GM12874 (cell line): Measurements from ENCODE around the gene CACHD1.

Experiments
- CTCF ChIP-seq: IDR thresholded peaks from 2 replicates; pipeline ENCODE4 v1.5.1; 2011; ENCODE audit warnings: low read depth, mild to moderate bottlenecking, control low read depth, low read length, moderate library complexity; ENCODE audit not compliant: insufficient read depth

Gene CACHD1

GRCh38 chr1:64624218-64624713 is 154.3 kb downstream of the CACHD1 start:
- no peak for TF ChIP-seq CTCF

GRCh38 chr1:64624808-64625207 is 154.9 kb downstream of the CACHD1 start:
- TF ChIP-seq CTCF = no peak

- TF ChIP-seq CTCF = no peak
Observed at GRCh38 chr1:64630611-64631010, 160.7 kb downstream of the CACHD1 start.

- TF ChIP-seq CTCF = no peak
Observed at GRCh38 chr1:64631346-64632034, 161.6 kb downstream of the CACHD1 start.

- TF ChIP-seq CTCF = no peak
Observed at GRCh38 chr1:64632936-64633335, 163.0 kb downstream of the CACHD1 start.

GRCh38 chr1:64645735-64646134 is 175.8 kb downstream of the CACHD1 start:
- TF ChIP-seq CTCF = no peak

GRCh38 chr1:64650411-64650810 is 180.5 kb downstream of the CACHD1 start:
- no peak for TF ChIP-seq CTCF
